WTC11 (cell line): ENCODE data around the gene ARL15.

Experiments
- CBFB ChIP-seq: sonication (generic); formaldehyde crosslinking; IDR thresholded peaks from 2 replicates; pipeline ENCODE4 v1.8.1; 2022; ENCODE audit warnings: mild to moderate bottlenecking, low read depth, missing genetic modification reagents
- CREB1 ChIP-seq: sonication (generic); formaldehyde crosslinking; IDR thresholded peaks from 2 replicates; pipeline ENCODE4 v1.8.0; 2023; ENCODE audit warnings: mild to moderate bottlenecking, missing genetic modification reagents
- CREM ChIP-seq: sonication (generic); formaldehyde crosslinking; IDR thresholded peaks from 2 replicates; pipeline ENCODE4 v1.8.1; 2022; ENCODE audit warnings: mild to moderate bottlenecking, missing genetic modification reagents, moderate library complexity
- ESRRA ChIP-seq: sonication (generic); formaldehyde crosslinking; IDR thresholded peaks from 2 replicates; pipeline ENCODE4 v1.8.1; 2022; ENCODE audit warnings: mild to moderate bottlenecking, missing genetic modification reagents, borderline replicate concordance
- JUN ChIP-seq: sonication (generic); formaldehyde crosslinking; IDR thresholded peaks from 2 replicates; pipeline ENCODE4 v1.8.0; 2023; ENCODE audit warnings: mild to moderate bottlenecking, missing genetic modification reagents
- NR1H2 ChIP-seq: sonication (generic); formaldehyde crosslinking; IDR thresholded peaks from 2 replicates; pipeline ENCODE4 v1.9.0; 2021; ENCODE audit warnings: mild to moderate bottlenecking, moderate library complexity, missing genetic modification reagents
- OVOL2 ChIP-seq: fragments of 250-450 bp; sonication (Bioruptor Pico); IDR thresholded peaks from 2 replicates; pipeline ENCODE4 v1.9.0; 2021; ENCODE audit warnings: mild to moderate bottlenecking, borderline replicate concordance
- TEAD4 ChIP-seq: sonication (generic); formaldehyde crosslinking; IDR thresholded peaks from 2 replicates; pipeline ENCODE4 v1.8.0; 2022; ENCODE audit warnings: mild to moderate bottlenecking, missing genetic modification reagents
- ZNF423 ChIP-seq: fragments of 250-450 bp; sonication (Bioruptor Pico); IDR thresholded peaks from 2 replicates; pipeline ENCODE4 v2.1.2; 2022; ENCODE audit warnings: mild to moderate bottlenecking, moderate library complexity
- TF ChIP-seq, protein P1 (sequence below): fragments of 200-600 bp; IDR thresholded peaks from 2 replicates; pipeline ENCODE4 v1.8.0; 2022; ENCODE audit warnings: antibody characterized with exemption
- TF ChIP-seq, protein P2 (sequence below): sonication (generic); formaldehyde crosslinking; IDR thresholded peaks from 2 replicates; pipeline ENCODE4 v1.8.1; 2022; ENCODE audit warnings: missing genetic modification reagents, borderline replicate concordance
- TF ChIP-seq, protein P3 (sequence below): sonication (generic); formaldehyde crosslinking; IDR thresholded peaks from 2 replicates; pipeline ENCODE4 v1.8.0; 2022; ENCODE audit warnings: mild to moderate bottlenecking, missing genetic modification reagents

DNA sequence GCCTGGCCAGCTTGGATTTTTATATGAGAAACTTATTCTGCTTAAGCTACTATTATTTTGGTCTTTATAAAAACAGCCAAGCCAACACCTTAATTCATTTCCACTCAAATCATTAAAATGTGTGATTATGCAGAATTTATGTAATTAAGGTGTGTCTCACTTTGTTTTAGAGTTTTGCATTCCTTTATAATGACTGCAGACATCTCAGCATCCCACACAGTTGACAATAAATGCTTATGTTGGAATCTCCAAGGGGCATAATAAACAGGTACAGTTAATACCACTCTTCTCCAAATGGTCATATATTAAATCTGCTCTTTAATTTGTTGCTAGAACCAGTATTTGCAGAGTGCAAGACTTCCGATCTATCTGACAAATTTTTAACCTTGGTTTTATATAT lies 34.3 kb downstream of the ARL15 start:
- TF ChIP-seq ZNF423 (no peak), CREM (CRISPR knock-in tag) (no peak), CREB1 (no peak), NR1H2 (CRISPR knock-in tag) (no peak), TEAD4 (no peak), OVOL2 (no peak), CBFB (CRISPR knock-in tag) (no peak), JUN (no peak), ESRRA (CRISPR knock-in tag) (no peak)
- TF ChIP-seq, protein P1, sequence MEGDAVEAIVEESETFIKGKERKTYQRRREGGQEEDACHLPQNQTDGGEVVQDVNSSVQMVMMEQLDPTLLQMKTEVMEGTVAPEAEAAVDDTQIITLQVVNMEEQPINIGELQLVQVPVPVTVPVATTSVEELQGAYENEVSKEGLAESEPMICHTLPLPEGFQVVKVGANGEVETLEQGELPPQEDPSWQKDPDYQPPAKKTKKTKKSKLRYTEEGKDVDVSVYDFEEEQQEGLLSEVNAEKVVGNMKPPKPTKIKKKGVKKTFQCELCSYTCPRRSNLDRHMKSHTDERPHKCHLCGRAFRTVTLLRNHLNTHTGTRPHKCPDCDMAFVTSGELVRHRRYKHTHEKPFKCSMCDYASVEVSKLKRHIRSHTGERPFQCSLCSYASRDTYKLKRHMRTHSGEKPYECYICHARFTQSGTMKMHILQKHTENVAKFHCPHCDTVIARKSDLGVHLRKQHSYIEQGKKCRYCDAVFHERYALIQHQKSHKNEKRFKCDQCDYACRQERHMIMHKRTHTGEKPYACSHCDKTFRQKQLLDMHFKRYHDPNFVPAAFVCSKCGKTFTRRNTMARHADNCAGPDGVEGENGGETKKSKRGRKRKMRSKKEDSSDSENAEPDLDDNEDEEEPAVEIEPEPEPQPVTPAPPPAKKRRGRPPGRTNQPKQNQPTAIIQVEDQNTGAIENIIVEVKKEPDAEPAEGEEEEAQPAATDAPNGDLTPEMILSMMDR = no peak
- TF ChIP-seq, protein P2, sequence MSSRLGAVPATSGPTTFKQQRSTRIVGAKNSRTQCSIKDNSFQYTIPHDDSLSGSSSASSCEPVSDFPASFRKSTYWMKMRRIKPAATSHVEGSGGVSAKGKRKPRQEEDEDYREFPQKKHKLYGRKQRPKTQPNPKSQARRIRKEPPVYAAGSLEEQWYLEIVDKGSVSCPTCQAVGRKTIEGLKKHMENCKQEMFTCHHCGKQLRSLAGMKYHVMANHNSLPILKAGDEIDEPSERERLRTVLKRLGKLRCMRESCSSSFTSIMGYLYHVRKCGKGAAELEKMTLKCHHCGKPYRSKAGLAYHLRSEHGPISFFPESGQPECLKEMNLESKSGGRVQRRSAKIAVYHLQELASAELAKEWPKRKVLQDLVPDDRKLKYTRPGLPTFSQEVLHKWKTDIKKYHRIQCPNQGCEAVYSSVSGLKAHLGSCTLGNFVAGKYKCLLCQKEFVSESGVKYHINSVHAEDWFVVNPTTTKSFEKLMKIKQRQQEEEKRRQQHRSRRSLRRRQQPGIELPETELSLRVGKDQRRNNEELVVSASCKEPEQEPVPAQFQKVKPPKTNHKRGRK = no peak
- TF ChIP-seq, protein P3, sequence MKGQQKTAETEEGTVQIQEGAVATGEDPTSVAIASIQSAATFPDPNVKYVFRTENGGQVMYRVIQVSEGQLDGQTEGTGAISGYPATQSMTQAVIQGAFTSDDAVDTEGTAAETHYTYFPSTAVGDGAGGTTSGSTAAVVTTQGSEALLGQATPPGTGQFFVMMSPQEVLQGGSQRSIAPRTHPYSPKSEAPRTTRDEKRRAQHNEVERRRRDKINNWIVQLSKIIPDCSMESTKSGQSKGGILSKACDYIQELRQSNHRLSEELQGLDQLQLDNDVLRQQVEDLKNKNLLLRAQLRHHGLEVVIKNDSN (CRISPR knock-in tag) = no peak
